K562 (cell line): ENCODE data around the gene ZNRF1. TPM values are rescaled to one million over a fixed set of nuclear protein-coding genes. Genes with fewer than 3 reads are reported as not detected.

Source experiments
- BCLAF1 ChIP-seq, 2 experiments: fragments of 450-650 bp in 1 of 2; IDR thresholded peaks; 2 replicates each; pipeline ENCODE4 v1.6.1; 2011 to 2017; ENCODE audit warnings: low read depth in 2 of 2, antibody characterized with exemption in 1 of 2, borderline replicate concordance in 1 of 2, low read length in 1 of 2, mild to moderate bottlenecking in 1 of 2, mixed read lengths in 1 of 2; ENCODE audit not compliant: control insufficient read depth in 1 of 2
- BHLHE40 ChIP-seq: IDR thresholded peaks from 2 replicates; pipeline ENCODE4 v1.6.1; 2011; ENCODE audit warnings: low read length, improper control_type of control experiment
- CBX5 ChIP-seq: IDR thresholded peaks from 2 replicates; pipeline ENCODE4 v1.6.1; 2014; ENCODE audit warnings: low read depth, borderline replicate concordance
- DACH1 ChIP-seq: fragments of 450-650 bp; IDR thresholded peaks from 2 replicates; pipeline ENCODE4 v1.6.1; 2018; ENCODE audit not compliant: partially characterized antibody
- DIDO1 ChIP-seq: fragments of 450-650 bp; IDR thresholded peaks from 2 replicates; pipeline ENCODE4 v1.6.1; 2016; ENCODE audit warnings: low read depth, missing biosample characterization, missing genetic modification characterization
- E2F8 ChIP-seq: fragments of 450-650 bp; IDR thresholded peaks from 2 replicates; pipeline ENCODE4 v1.7.1; 2018; ENCODE audit warnings: mild to moderate bottlenecking, low read depth; ENCODE audit not compliant: partially characterized antibody
- GABPA ChIP-seq: fragments of 200-800 bp; sonication (Bioruptor generic); conservative IDR thresholded peaks from 2 replicates; pipeline ENCODE4 v1.6.1; 2016; ENCODE audit warnings: low read depth, missing genetic modification characterization, missing compliant biosample characterization
- GTF2E2 ChIP-seq: fragments of 200-800 bp; sonication (Bioruptor generic); IDR thresholded peaks from 2 replicates; pipeline ENCODE4 v1.6.1; 2016; ENCODE audit warnings: missing genetic modification characterization, missing compliant biosample characterization
- HNRNPUL1 ChIP-seq: fragments of 200-400 bp; formaldehyde crosslinking; IDR thresholded peaks from 2 replicates; pipeline ENCODE4 v1.6.1; 2017; ENCODE audit warnings: low read length
- KDM1A ChIP-seq, 2 experiments: fragments of 450-650 bp; IDR thresholded peaks; 2 replicates each; pipeline ENCODE4 v1.6.1; 2016; ENCODE audit warnings: mild to moderate bottlenecking in 2 of 2
- KDM5B ChIP-seq: fragments of 200-600 bp; sonication (generic); IDR thresholded peaks from 2 replicates; pipeline ENCODE4 v1.6.1; 2012; ENCODE audit warnings: low read depth, mild to moderate bottlenecking, moderate library complexity, low read length, control low read depth, inconsistent platforms; ENCODE audit not compliant: insufficient replicate concordance
- NFIC ChIP-seq: fragments of 450-650 bp; IDR thresholded peaks from 2 replicates; pipeline ENCODE4 v1.6.1; 2017; ENCODE audit warnings: mild to moderate bottlenecking, inconsistent platforms
- RFX5 ChIP-seq: IDR thresholded peaks from 2 replicates; pipeline ENCODE4 v1.6.1; 2011; ENCODE audit warnings: low read depth, mild to moderate bottlenecking, improper control_type of control experiment, low read length
- TEAD4 ChIP-seq, 2 experiments: sonication (generic) in 1 of 2; formaldehyde crosslinking in 1 of 2; IDR thresholded peaks; 2 replicates each; pipeline versions ENCODE4 v1.6.1 to v1.8.0; 2012 to 2022; ENCODE audit warnings: borderline replicate concordance in 1 of 2, inconsistent platforms in 1 of 2, low read length in 1 of 2, mild to moderate bottlenecking in 1 of 2, missing genetic modification reagents in 1 of 2
- TOE1 ChIP-seq, 2 experiments: fragments of 450-650 bp in 1 of 2; sonication (generic) in 1 of 2; formaldehyde crosslinking in 1 of 2; IDR thresholded peaks; 2 replicates each; pipeline versions ENCODE4 v1.7.1 to v1.8.0; 2016 to 2022; ENCODE audit warnings: borderline replicate concordance in 2 of 2, mild to moderate bottlenecking in 2 of 2, antibody characterized with exemption in 1 of 2, inconsistent platforms in 1 of 2, low read depth in 1 of 2, missing genetic modification reagents in 1 of 2, moderate library complexity in 1 of 2
- ZNF121 ChIP-seq: sonication (generic); formaldehyde crosslinking; conservative IDR thresholded peaks from 2 replicates; pipeline ENCODE4 v1.8.0; 2022; ENCODE audit warnings: missing genetic modification reagents
- ZNF133 ChIP-seq: fragments of 250-450 bp; sonication (Bioruptor Pico); IDR thresholded peaks from 2 replicates; pipeline ENCODE4 v1.4.0; 2020; ENCODE audit warnings: mild to moderate bottlenecking
- ZNF143 ChIP-seq: sonication (generic); formaldehyde crosslinking; IDR thresholded peaks from 2 replicates; pipeline ENCODE4 v1.9.0; 2022; ENCODE audit warnings: mild to moderate bottlenecking, missing genetic modification reagents
- ZNF232 ChIP-seq: sonication (generic); formaldehyde crosslinking; IDR thresholded peaks from 2 replicates; pipeline ENCODE4 v1.8.0; 2022; ENCODE audit warnings: mild to moderate bottlenecking, missing genetic modification reagents
- ZNF253 ChIP-seq: fragments of 250-450 bp; sonication (Bioruptor Pico); conservative IDR thresholded peaks from 2 replicates; pipeline ENCODE4 v1.6.1; 2021; ENCODE audit warnings: mild to moderate bottlenecking
- polyA plus RNA-seq, 8 experiments: library from polyadenylated mRNA; depleted of rRNA in 4 of 8; stranded (reverse) in 5 of 8; unstranded in 3 of 8; fragments of >200 nt; fragmentation: Nextera tagmentation in 2 of 8; fragmentation: Illumina TruSeq in 1 of 8; extraction: Ambion mirVana in 2 of 8; extraction: Trizol in 1 of 8; gene quantifications; 2 replicates each; pipeline versions ENCODE4 v1.2.1 to v1.2.3, GENCODE V29; 2011 to 2014; ENCODE audit warnings: inconsistent platforms in 1 of 8, missing spikeins in 1 of 8
- total RNA-seq, 7 experiments: library from RNA; depleted of rRNA in 6 of 7; stranded (reverse); fragments of >200 nt in 6 of 7; fragmentation: Illumina TruSeq in 2 of 7; extraction: Trizol in 2 of 7; gene quantifications; 2 replicates each; pipeline versions ENCODE4 v1.2.1 to v1.2.3, GENCODE V29; 2011 to 2021; ENCODE audit warnings: low replicate concordance in 1 of 7

The ZNRF1 gene
- total and polyA plus RNA-seq, 9 of the 15 experiments (the other 6 are each of a cell fraction or from before 2014, with no cell fraction given) = 9.5 to 37.7 (median 20.0) TPM

GRCh38 chr16:75121949-75122568, 123.2 kb downstream of the ZNRF1 start (continued):
- TF ChIP-seq CBX5 (peak; percentile 99), DIDO1 (tag) (no peak), KDM1A (IDR thresholded peaks at IDR 0.05) (peak; percentile 25 to 30; a peak in 1 of 4 replicates), KDM5B (no peak), BHLHE40 (peak; percentile 76; the same call in 1 of the 2 replicates), BCLAF1 (IDR thresholded peaks at IDR 0.05; ENCODE audit: borderline replicate concordance in 1 of 2, control insufficient read depth in 1 of 2, low read depth in 2 of 2, low read length in 1 of 2) (no peak), HNRNPUL1 (no peak), NFIC (peak; percentile 29; the same call in 1 of the 2 replicates), GABPA (tag) (no peak), GTF2E2 (tag) (no peak), ZNF121 (CRISPR knock-in tag) (no peak), ZNF133 (CRISPR knock-in tag) (no peak), TEAD4 (IDR thresholded peaks at IDR 0.05; ENCODE audit: low read length) (0 out of 2 replicates have a peak, but pooled peaks have one; percentile 5), TEAD4 (CRISPR knock-in tag; IDR thresholded peaks at IDR 0.05; ENCODE audit: borderline replicate concordance) (no peak), ZNF253 (no peak), ZNF143 (CRISPR knock-in tag) (no peak), RFX5 (no peak), DACH1 (peak; percentile 29), TOE1 (IDR thresholded peaks at IDR 0.05; ENCODE audit: borderline replicate concordance) (peak; percentile 37; the same call in 1 of the 2 replicates), TOE1 (CRISPR knock-in tag; IDR thresholded peaks at IDR 0.05; ENCODE audit: borderline replicate concordance, low read depth) (no peak), E2F8 (peak; percentile 90), ZNF232 (CRISPR knock-in tag) (no peak)
